ENCODE measurements around the gene CD302.

- TF ChIP-seq CTCF (IDR thresholded peaks at IDR 0.05; ENCODE audit: borderline replicate concordance, extremely low read depth, low read length, poor library complexity, severe bottlenecking) (no peak), EZH2 (IDR thresholded peaks at IDR 0.05; ENCODE audit: borderline replicate concordance, low read depth, low read length, severe bottlenecking) (no peak)
These were observed 14.5 kb downstream of the CD302 start for GRCh38 chr2:159783556-159783955.

All from DND-41 (cell line).